H1 (cell line): ENCODE results near the gene PLPPR1. TPM values are rescaled to one million over a fixed set of nuclear protein-coding genes. Genes with fewer than 3 reads are reported as not detected.

Experiments used
- CTCF ChIA-PET: fragments of 300-600 bp; sonication (Branson Sonifier 250); formaldehyde crosslinking; loops from one replicate; lab custom pipeline; 2021; ENCODE audit not compliant: partially characterized antibody; lab: Charles Lee
- POLR2A ChIA-PET: fragments of 300-600 bp; sonication (Branson Sonifier 250); formaldehyde crosslinking; loops from one replicate; lab custom pipeline; 2021; ENCODE audit warnings: inconsistent platforms; ENCODE audit not compliant: partially characterized antibody; lab: Charles Lee
- DNase-seq, 2 experiments: peaks; one replicate each; pipeline versions ENCODE4 v3.0.0 to v3.0.0-alpha.2; 2010 to 2022; ENCODE audit warnings: low spot score in 2 of 2, low read depth in 1 of 2, mixed read lengths in 1 of 2
- FAIRE-seq: peaks from 2 replicates; lab custom pipeline; 2011; peaks lifted over from hg19 to GRCh38; lab: Jason Lieb, UNC
- H2AFZ ChIP-seq: 2 replicates; pipeline ENCODE4 v1.8.1; 2012; ENCODE audit warnings: low read length, inconsistent platforms
- H2AK5ac ChIP-seq: 2 replicates; pipeline ENCODE4 v1.6.1; 2013; ENCODE audit warnings: low read depth, low read length
- H2BK120ac ChIP-seq: replicated peaks from 2 replicates; pipeline ENCODE3; 2013; ENCODE audit warnings: low read depth, low read length, inconsistent platforms
- H2BK12ac ChIP-seq: 2 replicates; pipeline ENCODE4 v1.6.1; 2013; ENCODE audit warnings: low read depth, low read length
- H2BK15ac ChIP-seq: 2 replicates; pipeline ENCODE4 v1.6.1; 2013; ENCODE audit warnings: low read length
- H2BK20ac ChIP-seq: 2 replicates; pipeline ENCODE4 v1.6.1; 2013; ENCODE audit warnings: low read length
- H2BK5ac ChIP-seq: 2 replicates; pipeline ENCODE4 v1.6.1; 2013; ENCODE audit warnings: low read depth, low read length
- H3K14ac ChIP-seq: 2 replicates; pipeline ENCODE4 v1.6.1; 2013; ENCODE audit warnings: inconsistent platforms; ENCODE audit not compliant: insufficient read length
- H3K18ac ChIP-seq: 2 replicates; pipeline ENCODE4 v1.6.1; 2013; ENCODE audit warnings: low read length; ENCODE audit errors: extremely low read depth
- H3K23ac ChIP-seq: 2 replicates; pipeline ENCODE4 v1.6.1; 2013; ENCODE audit warnings: inconsistent platforms; ENCODE audit not compliant: insufficient read length
- H3K23me2 ChIP-seq: 2 replicates; pipeline ENCODE4 v1.6.1; 2013; ENCODE audit warnings: low read depth, low read length
- H3K27ac ChIP-seq: 2 replicates; pipeline ENCODE4 v1.6.1; 2011; ENCODE audit warnings: low read depth, low read length, inconsistent platforms
- H3K27me3 ChIP-seq, 4 experiments: replicated peaks in 1 of 4; 1 replicate in 1 of 4; 2 replicates in 3 of 4; pipeline versions ENCODE4 v1.6.1 to v1.8.1; 2011 to 2013; ENCODE audit warnings: low read length in 3 of 4, mild to moderate bottlenecking in 3 of 4, inconsistent platforms in 2 of 4, mixed read lengths in 2 of 4, moderate library complexity in 1 of 4; ENCODE audit not compliant: control insufficient read depth in 3 of 4, insufficient read depth in 3 of 4; ENCODE audit errors: extremely low read depth in 1 of 4
- H3K36me3 ChIP-seq, 4 experiments: 2 replicates each; pipeline versions ENCODE4 v1.6.1 to v1.8.1; 2011 to 2013; ENCODE audit warnings: mild to moderate bottlenecking in 4 of 4, low read length in 3 of 4, moderate library complexity in 2 of 4, control low read depth in 1 of 4, inconsistent platforms in 1 of 4; ENCODE audit not compliant: insufficient read depth in 4 of 4, control insufficient read depth in 2 of 4
- H3K4ac ChIP-seq: replicated peaks from 2 replicates; pipeline ENCODE3; 2013; ENCODE audit warnings: low read length, low read depth, mixed read lengths, inconsistent platforms; ENCODE audit not compliant: insufficient read length
- H3K4me1 ChIP-seq, 4 experiments: replicated peaks in 1 of 4; 1 replicate in 1 of 4; 2 replicates in 3 of 4; pipeline versions ENCODE4 v1.6.1 to v1.8.1; 2011 to 2013; ENCODE audit warnings: low read length in 3 of 4, inconsistent platforms in 2 of 4, mixed read lengths in 1 of 4; ENCODE audit not compliant: insufficient read depth in 4 of 4, control insufficient read depth in 3 of 4
- H3K4me2 ChIP-seq, 2 experiments: 2 replicates each; pipeline versions ENCODE4 v1.6.1 to v1.8.1; 2011 to 2013; ENCODE audit warnings: low read depth in 2 of 2, low read length in 2 of 2, control low read depth in 1 of 2, inconsistent platforms in 1 of 2, mild to moderate bottlenecking in 1 of 2; ENCODE audit not compliant: insufficient read depth in 1 of 2
- H3K4me3 ChIP-seq, 4 experiments: fragments of 200-600, 300-600 bp in 1 of 4; sonication (generic), shearing (Covaris generic), sonication (Bioruptor Twin) in 1 of 4; 2 replicates each; pipeline versions ENCODE4 v1.5.1 to v1.8.1; 2011 to 2016; ENCODE audit warnings: low read length in 4 of 4, low read depth in 3 of 4, control low read depth in 2 of 4, inconsistent platforms in 2 of 4, mild to moderate bottlenecking in 2 of 4, mixed read lengths in 1 of 4, moderate library complexity in 1 of 4; ENCODE audit not compliant: insufficient read depth in 2 of 4; ENCODE audit errors: extremely low read depth in 1 of 4
- H3K56ac ChIP-seq: replicated peaks from 2 replicates; pipeline ENCODE3; 2013; ENCODE audit warnings: low read depth, mild to moderate bottlenecking, mixed read lengths, low read length, inconsistent platforms; ENCODE audit not compliant: insufficient read length
- H3K79me1 ChIP-seq: 2 replicates; pipeline ENCODE4 v1.6.1; 2013; ENCODE audit warnings: low read depth, low read length, control low read depth
- H3K79me2 ChIP-seq, 2 experiments: 2 replicates each; pipeline versions ENCODE4 v1.6.1 to v1.8.1; 2012 to 2013; ENCODE audit warnings: low read length in 2 of 2, mild to moderate bottlenecking in 2 of 2, inconsistent platforms in 1 of 2; ENCODE audit not compliant: insufficient read depth in 2 of 2, control insufficient read depth in 1 of 2
- H3K9ac ChIP-seq, 4 experiments: replicated peaks in 1 of 4; 1 replicate in 1 of 4; 2 replicates in 3 of 4; pipeline versions ENCODE4 v1.6.1 to v1.8.1; 2011 to 2013; ENCODE audit warnings: low read depth in 3 of 4, low read length in 3 of 4, control low read depth in 2 of 4, mild to moderate bottlenecking in 2 of 4, moderate library complexity in 2 of 4, inconsistent platforms in 1 of 4; ENCODE audit errors: extremely low read depth in 1 of 4
- H3K9me3 ChIP-seq, 2 experiments: 2 replicates each; pipeline versions ENCODE4 v1.6.1 to v1.8.1; 2012 to 2013; ENCODE audit warnings: mild to moderate bottlenecking in 2 of 2, moderate library complexity in 2 of 2, control low read depth in 1 of 2, inconsistent platforms in 1 of 2, low read depth in 1 of 2, low read length in 1 of 2, mixed read lengths in 1 of 2; ENCODE audit not compliant: insufficient read depth in 2 of 2
- H4K20me1 ChIP-seq, 2 experiments: replicated peaks in 1 of 2; 2 replicates each; pipeline versions ENCODE3 to v1.8.1; 2011 to 2013; ENCODE audit warnings: inconsistent platforms in 2 of 2, low read length in 2 of 2, mild to moderate bottlenecking in 1 of 2; ENCODE audit not compliant: insufficient read depth in 2 of 2, control insufficient read depth in 1 of 2
- H4K5ac ChIP-seq: 2 replicates; pipeline ENCODE4 v1.6.1; 2013; ENCODE audit warnings: low read length, low read depth, mixed read lengths, inconsistent platforms; ENCODE audit not compliant: insufficient read length
- H4K8ac ChIP-seq: 2 replicates; pipeline ENCODE4 v1.8.0; 2013; ENCODE audit warnings: mild to moderate bottlenecking, moderate library complexity, low read length, inconsistent platforms; ENCODE audit not compliant: insufficient read depth; ENCODE audit errors: extremely low read depth
- H4K91ac ChIP-seq: replicated peaks from 2 replicates; pipeline ENCODE3; 2013; ENCODE audit warnings: low read length, mixed read lengths, inconsistent platforms; ENCODE audit not compliant: insufficient read length
- ATF2 ChIP-seq: IDR thresholded peaks from 2 replicates; pipeline ENCODE4 v1.6.1; 2012; ENCODE audit warnings: low read length, inconsistent platforms
- BCL11A ChIP-seq, 2 experiments: IDR thresholded peaks; one replicate each; pipeline ENCODE4 v1.6.1; 2011; ENCODE audit warnings: low read depth in 2 of 2, low read length in 2 of 2, mild to moderate bottlenecking in 2 of 2
- CREB1 ChIP-seq: IDR thresholded peaks from 2 replicates; pipeline ENCODE4 v1.6.1; 2012; ENCODE audit warnings: inconsistent platforms
- HDAC2 ChIP-seq, 2 experiments: fragments of 300-600 bp in 1 of 2; sonication (generic) in 1 of 2; IDR thresholded peaks; 2 replicates each; pipeline ENCODE4 v1.6.1; 2011 to 2012; ENCODE audit warnings: low read depth in 2 of 2, low read length in 2 of 2, mild to moderate bottlenecking in 2 of 2, moderate library complexity in 2 of 2, borderline replicate concordance in 1 of 2, inconsistent platforms in 1 of 2
- NRF1 ChIP-seq: IDR thresholded peaks from 2 replicates; pipeline ENCODE4 v1.6.1; 2011; ENCODE audit warnings: mild to moderate bottlenecking, low read depth, low read length, improper control_type of control experiment
- POU5F1 ChIP-seq: IDR thresholded peaks from 2 replicates; pipeline ENCODE4 v1.6.1; 2011; ENCODE audit warnings: low read depth, mild to moderate bottlenecking, low read length, moderate library complexity
- RXRA ChIP-seq: IDR thresholded peaks from 2 replicates; pipeline ENCODE4 v1.6.1; 2011; ENCODE audit warnings: low read depth, mild to moderate bottlenecking, low read length, moderate library complexity; ENCODE audit not compliant: insufficient read depth
- SAP30 ChIP-seq: fragments of 300-600 bp; sonication (generic); IDR thresholded peaks from 2 replicates; pipeline ENCODE4 v1.7.1; 2012; ENCODE audit warnings: low read length, moderate library complexity, mild to moderate bottlenecking, inconsistent platforms; ENCODE audit not compliant: insufficient read depth, insufficient replicate concordance
- SP4 ChIP-seq: IDR thresholded peaks from 2 replicates; pipeline ENCODE4 v1.6.1; 2012; ENCODE audit warnings: low read length, inconsistent platforms
- SUZ12 ChIP-seq: fragments of 200-600 bp; sonication (generic); IDR thresholded peaks from 2 replicates; pipeline ENCODE4 v1.6.1; 2012; ENCODE audit warnings: mild to moderate bottlenecking, inconsistent platforms, low read length, moderate library complexity, mixed read lengths
- TAF1 ChIP-seq: IDR thresholded peaks from 2 replicates; pipeline ENCODE4 v1.6.1; 2011; ENCODE audit warnings: mild to moderate bottlenecking, low read depth, low read length
- TAF7 ChIP-seq: optimal IDR thresholded peaks from 2 replicates; pipeline ENCODE3; 2011; ENCODE audit warnings: low read depth, mild to moderate bottlenecking, inconsistent platforms, low read length, moderate library complexity, borderline replicate concordance
- TEAD4 ChIP-seq: IDR thresholded peaks from 2 replicates; pipeline ENCODE4 v1.6.1; 2012; ENCODE audit warnings: low read depth, low read length, inconsistent platforms, mixed read lengths
- WGBS, 2 experiments: shearing (Covaris generic) in 1 of 2; methylation state at CpG; one replicate each; pipeline versions ENCODE4 v1.1.6 to v1.1.7; 2013 to 2015; ENCODE audit warnings: low lambda C conversion rate in 2 of 2, mixed read lengths in 2 of 2, inconsistent platforms in 1 of 2, low coverage in 1 of 2, missing lambda C conversion rate in 1 of 2; ENCODE audit not compliant: insufficient replicate concordance in 2 of 2, insufficient coverage in 1 of 2, insufficient read length in 1 of 2; ENCODE audit errors: extremely low coverage in 1 of 2, missing lambda C conversion rate in 1 of 2; 5-methylcytosine and 5-hydroxymethylcytosine counted together
- polyA plus RNA-seq, 7 experiments: library from polyadenylated mRNA; depleted of rRNA in 3 of 7; stranded (reverse) in 5 of 7; unstranded in 2 of 7; fragments of >200 nt in 5 of 7; fragments of 200-250 nt in 2 of 7; gene quantifications; 1 replicate in 5 of 7; 2 replicates in 1 of 7; 4 replicates in 1 of 7; pipeline versions ENCODE4 v1.2.1 to v1.2.3, GENCODE V29; 2011 to 2013; ENCODE audit warnings: missing spikeins in 2 of 7, mixed read lengths in 2 of 7
- total RNA-seq: library from RNA; stranded (reverse); fragmentation: NEBNext Ultra II Directional; extraction: Animal tissue kit (Norgen Biotek cat#: 25700); gene quantifications from 2 replicates; pipeline ENCODE4 v1.2.1, GENCODE V29; 2021

The PLPPR1 gene
- total and polyA plus RNA-seq, 2 of the 8 experiments (the other 6 are each of a cell fraction or from before 2014, with no cell fraction given) = 1.4 to 1.8 TPM

GRCh38 chr9:101242651-101243050 lies 214.1 kb downstream of the PLPPR1 start:
- Histone ChIP-seq H3K4ac (no peak overlapping the region), H3K56ac (no peak overlapping the region), H3K4me2 (no peak overlapping the region), H2AK5ac (no peak overlapping the region), H3K4me3 (no peak overlapping the region), H3K18ac (no peak overlapping the region), H4K20me1 (no peaks in the 10 kb centered on the region), H2BK5ac (no peak overlapping the region), H3K79me2 (no peaks in the 10 kb centered on the region), H4K5ac (no peak overlapping the region), H3K23ac (no peak overlapping the region), H2AFZ (no peak overlapping the region), H2BK120ac (no peak overlapping the region), H3K23me2 (no peaks in the 10 kb centered on the region), H3K9me3 (no peaks in the 10 kb centered on the region; a peak in 1 of 4 replicates), H4K91ac (no peak overlapping the region), H3K27me3 (no peaks in the 10 kb centered on the region), H2BK15ac (no peak overlapping the region), H3K36me3 (no peaks in the 10 kb centered on the region; a peak in 1 of 8 replicates), H3K4me1 (no peaks in the 10 kb centered on the region), H3K79me1 (no peaks in the 10 kb centered on the region), H4K8ac (no peak overlapping the region), H2BK20ac (no peak overlapping the region), H3K14ac (no peak overlapping the region), H3K27ac (no peak overlapping the region), H2BK12ac (no peak overlapping the region), H3K9ac (no peak overlapping the region)
- WGBS, 2 experiments = 73% methylated on average over 1 of the region's 1 CpG; no CpG with 5 or more reads in 1 of the 2 experiments
- ChIA-PET POLR2A (no interaction called here), CTCF (interaction anchor here (1.1 to 3.0 kb wide), 4 partner anchors 9 to 641 kb away, joined by 3 to 6 read pairs (median 4); no protein-coding TSS in a partner anchor)
- FAIRE-seq (no peak), DNase-seq (no peak)
- TF ChIP-seq TEAD4 (no peak), POU5F1 (no peak), ATF2 (no peak), BCL11A (IDR thresholded peaks at IDR 0.05; ENCODE audit: low read depth in 2 of 2, low read length in 2 of 2) (no peak), HDAC2 (IDR thresholded peaks at IDR 0.05; ENCODE audit: borderline replicate concordance in 1 of 2, low read depth in 2 of 2, low read length in 2 of 2) (no peak), TAF1 (no peak), TAF7 (no peak), NRF1 (no peak), RXRA (no peak), CREB1 (no peak), SP4 (no peak), SUZ12 (no peak), SAP30 (no peak)
